Hepatocyte (in vitro differentiated cells): ENCODE data around the gene RESP18.

Source experiments
- CTCF ChIP-seq: fragments of 200-600 bp; sonication (generic); IDR thresholded peaks from 2 replicates; pipeline ENCODE4 v1.5.1; 2016; ENCODE audit warnings: antibody characterized with exemption, mild to moderate bottlenecking; ENCODE audit not compliant: poor library complexity
- EZH2 ChIP-seq: fragments of 200-600 bp; sonication (generic); IDR thresholded peaks from 2 replicates; pipeline ENCODE4 v1.6.1; 2016; ENCODE audit warnings: antibody characterized with exemption, mild to moderate bottlenecking, borderline replicate concordance

- TF ChIP-seq CTCF = peak; percentile 96
- no peak for TF ChIP-seq EZH2
These were observed 54.6 kb downstream of the RESP18 start for GRCh38 chr2:219277703-219278654.
